Uterus (tissue), 4 donors: ENCODE results near the gene DGUOK. TPM values are rescaled to one million over a fixed set of nuclear protein-coding genes. Genes with fewer than 3 reads are reported as not detected.

ENCODE experiments used
- DNase-seq, 2 donors: peaks; one replicate each; pipeline ENCODE4 v3.0.0-alpha.2; 2019 to 2020
- H3K27ac ChIP-seq, 2 donors: fragments of 200-600 bp; sonication (generic); 1 replicate in 1 of 2; 2 replicates in 1 of 2; pipeline ENCODE4 v1.5.1; 2016 to 2018
- H3K27me3 ChIP-seq, 2 donors: fragments of 200-600 bp; sonication (generic); one replicate each; pipeline ENCODE4 v1.5.1; 2018 to 2019; ENCODE audit warnings: control low read depth in 1 of 2
- H3K36me3 ChIP-seq, 2 donors: fragments of 200-600 bp; sonication (generic); one replicate each; pipeline ENCODE4 v1.5.1; 2019; ENCODE audit warnings: control low read depth in 1 of 2
- H3K4me1 ChIP-seq, 2 donors: fragments of 200-600 bp; sonication (generic); one replicate each; pipeline ENCODE4 v1.5.1; 2018 to 2019; ENCODE audit warnings: control low read depth in 1 of 2
- H3K4me3 ChIP-seq, 2 donors: fragments of 200-600 bp; sonication (generic); 1 replicate in 1 of 2; 2 replicates in 1 of 2; pipeline ENCODE4 v1.5.1; 2018 to 2019; ENCODE audit warnings: mild to moderate bottlenecking in 1 of 2
- H3K9me3 ChIP-seq, 2 donors: fragments of 200-600 bp; sonication (generic); one replicate each; pipeline ENCODE4 v1.5.1; 2019; ENCODE audit warnings: control low read depth in 1 of 2
- POLR2A ChIP-seq, 2 donors: fragments of 450-650 bp; IDR thresholded peaks; one replicate each; pipeline ENCODE4 v1.6.1; 2016; ENCODE audit warnings: antibody characterized with exemption in 2 of 2, mild to moderate bottlenecking in 1 of 2, moderate library complexity in 1 of 2
- intact Hi-C: fragments of 100-400 bp; cut with DNase I; formaldehyde crosslinking; loops from one replicate; pipeline ENCODE4 v1.15.1; 2023; ENCODE audit warnings: low total_unique reads
- total RNA-seq, 4 donors: library from RNA; depleted of rRNA in 3 of 4; stranded (reverse); fragments of >200 nt in 3 of 4; gene quantifications; one replicate each; pipeline versions ENCODE4 v1.1.0 to v1.2.4, GENCODE V29; 2014 to 2023
- TF ChIP-seq, protein P1 (sequence below), 4 experiments: fragments of 200-600 bp in 2 of 4; fragments of 450-650 bp in 2 of 4; sonication (generic) in 2 of 4; IDR thresholded peaks; one replicate each; pipeline ENCODE4 v1.5.1; 2016 to 2019; ENCODE audit warnings: antibody characterized with exemption in 4 of 4, mild to moderate bottlenecking in 2 of 4, moderate library complexity in 1 of 4
- donor health status: DM: yes; HTN: yes; CAD: no.

The DGUOK gene
- total RNA-seq, 4 donors from 2014 or later: 43.6 to 128 (median 58.6) TPM

DNA sequence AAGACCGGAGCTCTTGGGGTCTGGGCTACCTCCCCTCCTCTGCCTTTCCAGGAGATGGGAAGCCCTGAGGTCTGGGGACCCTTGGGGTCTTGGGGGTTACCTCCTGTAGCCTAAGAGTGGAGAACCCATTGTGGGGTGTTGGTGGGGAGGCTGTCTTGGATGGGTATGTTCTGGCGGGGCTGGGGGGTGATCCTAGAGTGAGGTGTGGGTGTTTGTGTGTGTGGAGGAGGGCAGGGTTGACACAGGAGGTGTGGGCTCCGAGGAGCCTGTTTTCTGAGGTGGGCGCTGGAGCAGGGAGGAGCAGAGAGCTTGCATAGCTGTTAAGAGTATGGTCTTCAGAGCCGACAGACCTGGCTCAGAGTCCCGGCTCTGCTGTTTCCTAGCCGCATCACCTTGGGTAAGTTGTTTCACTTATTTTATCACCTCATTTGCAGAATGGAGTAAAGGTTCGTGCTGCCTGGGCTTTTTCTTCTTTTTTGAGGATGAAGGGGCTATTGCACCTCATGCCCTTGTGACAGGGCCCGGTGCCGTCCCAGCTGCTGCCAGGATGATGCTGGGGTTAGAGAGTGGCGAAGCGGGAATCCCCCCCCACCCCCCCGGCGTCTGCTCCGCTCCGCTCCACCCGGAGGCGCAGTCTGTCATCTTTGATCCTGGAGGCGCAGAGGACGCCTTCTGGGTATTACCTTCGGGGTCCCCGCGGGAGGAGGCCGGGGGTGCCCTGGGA, 75.3 kb downstream of the DGUOK start:
- intact Hi-C loops: loop anchor here (10.0 kb wide), 1 partner anchor 67 kb away; no protein-coding TSS in a partner anchor
- H3K4me3 ChIP-seq: peak overlapping the region; percentile 55 to 59
- H3K27ac ChIP-seq: peak overlapping the region; percentile 60 to 75
- no peaks in the 10 kb centered on the region for H3K36me3 ChIP-seq
- no peak for DNase-seq
- H3K4me1 ChIP-seq: peaks cover 0 to 27% of the 10 kb centered on the region in 2 donors
- no peaks in the 10 kb centered on the region for H3K27me3 ChIP-seq
- no peaks in the 10 kb centered on the region for H3K9me3 ChIP-seq
- no peak for TF ChIP-seq POLR2A (IDR thresholded peaks at IDR 0.05)
- TF ChIP-seq, protein P1, sequence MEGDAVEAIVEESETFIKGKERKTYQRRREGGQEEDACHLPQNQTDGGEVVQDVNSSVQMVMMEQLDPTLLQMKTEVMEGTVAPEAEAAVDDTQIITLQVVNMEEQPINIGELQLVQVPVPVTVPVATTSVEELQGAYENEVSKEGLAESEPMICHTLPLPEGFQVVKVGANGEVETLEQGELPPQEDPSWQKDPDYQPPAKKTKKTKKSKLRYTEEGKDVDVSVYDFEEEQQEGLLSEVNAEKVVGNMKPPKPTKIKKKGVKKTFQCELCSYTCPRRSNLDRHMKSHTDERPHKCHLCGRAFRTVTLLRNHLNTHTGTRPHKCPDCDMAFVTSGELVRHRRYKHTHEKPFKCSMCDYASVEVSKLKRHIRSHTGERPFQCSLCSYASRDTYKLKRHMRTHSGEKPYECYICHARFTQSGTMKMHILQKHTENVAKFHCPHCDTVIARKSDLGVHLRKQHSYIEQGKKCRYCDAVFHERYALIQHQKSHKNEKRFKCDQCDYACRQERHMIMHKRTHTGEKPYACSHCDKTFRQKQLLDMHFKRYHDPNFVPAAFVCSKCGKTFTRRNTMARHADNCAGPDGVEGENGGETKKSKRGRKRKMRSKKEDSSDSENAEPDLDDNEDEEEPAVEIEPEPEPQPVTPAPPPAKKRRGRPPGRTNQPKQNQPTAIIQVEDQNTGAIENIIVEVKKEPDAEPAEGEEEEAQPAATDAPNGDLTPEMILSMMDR (IDR thresholded peaks at IDR 0.05): no peak

DNA sequence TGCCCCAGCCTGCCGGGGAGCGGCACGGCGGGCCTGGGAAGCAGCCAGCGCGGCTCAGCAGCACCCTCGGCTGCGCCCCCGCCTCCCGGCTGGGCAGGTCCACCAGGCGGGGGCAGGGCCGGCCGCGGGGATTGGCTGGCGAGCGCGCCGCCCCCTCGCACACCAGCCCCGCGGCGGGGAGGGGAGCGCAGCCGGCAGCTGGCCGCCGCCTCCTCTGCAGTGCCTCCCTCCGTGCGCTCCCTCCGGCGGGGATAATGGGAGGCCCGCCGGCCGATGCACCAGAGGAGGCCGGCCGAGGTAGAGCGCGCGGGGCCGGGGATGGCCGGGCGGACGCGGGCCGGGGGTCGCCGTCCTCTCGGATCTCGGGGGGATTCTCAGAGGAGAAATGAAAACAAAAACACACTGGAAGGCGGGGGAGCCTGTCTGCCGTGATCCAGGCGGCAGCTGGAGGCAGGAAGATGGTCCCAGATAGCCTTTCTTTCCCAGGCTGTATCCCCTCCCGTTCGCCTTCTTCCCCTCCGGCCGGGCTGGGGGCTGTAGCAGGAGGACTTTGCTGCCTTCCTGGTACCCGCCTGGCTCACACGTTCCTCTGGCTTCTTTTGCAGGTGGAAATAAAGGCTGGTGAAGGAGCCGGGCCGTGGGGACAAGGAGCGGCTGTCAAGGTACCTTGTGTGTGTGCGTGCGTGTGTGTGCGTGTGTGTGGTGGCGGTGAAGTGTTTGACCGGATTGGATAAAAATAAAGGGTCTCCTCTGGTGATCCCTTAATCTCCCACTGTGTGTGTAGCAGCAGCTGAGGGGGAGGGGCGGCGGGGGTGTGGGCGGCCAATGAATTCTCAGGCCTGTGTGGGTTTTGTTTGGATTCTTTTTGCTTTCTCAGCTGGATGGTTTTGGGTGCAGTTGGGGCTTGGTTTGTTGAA, 76.1 kb downstream of the DGUOK start:
- intact Hi-C loops: loop anchor here (10.0 kb wide), 1 partner anchor 68 kb away; no protein-coding TSS in a partner anchor

DNA sequence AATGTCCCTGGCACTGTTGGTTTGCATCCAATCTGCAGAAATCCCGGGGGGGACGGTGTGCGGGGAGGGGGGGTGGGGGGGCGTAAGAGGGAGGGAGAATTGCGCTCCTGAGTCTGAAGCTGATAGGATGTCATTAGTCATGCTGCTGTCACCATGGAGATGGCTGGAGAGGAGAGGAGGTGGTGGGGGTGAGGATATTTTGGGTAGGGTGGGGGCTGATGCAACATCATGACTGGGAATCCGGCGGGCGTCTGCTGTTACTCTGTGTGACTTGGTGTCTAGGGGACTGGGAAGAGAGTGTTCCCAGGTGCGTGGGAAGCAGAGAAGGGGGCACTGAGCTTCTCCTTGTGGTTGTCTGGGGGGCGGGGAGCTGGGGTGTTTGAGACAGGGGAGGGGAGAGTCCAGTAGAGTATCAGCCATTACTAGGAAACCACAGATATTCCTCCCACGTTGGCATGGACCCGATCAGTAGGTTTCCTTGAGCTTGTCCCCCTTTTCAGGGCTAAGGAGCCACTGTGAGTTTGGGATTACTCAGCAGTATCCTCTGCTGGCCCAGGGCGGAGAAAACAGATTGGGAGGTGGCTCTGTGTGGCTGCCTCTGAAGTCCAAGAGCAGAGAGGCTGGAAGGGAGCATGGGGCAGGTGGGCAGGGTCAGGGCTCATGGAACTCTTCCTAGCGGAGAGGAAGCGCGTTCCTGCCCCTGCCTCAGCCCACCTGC, 77.0 kb downstream of the DGUOK start:
- H3K4me3 ChIP-seq: peak overlapping the region in 1 of 2 donors; percentile 55
- intact Hi-C loops: loop anchor here (10.0 kb wide), 1 partner anchor 69 kb away; no protein-coding TSS in a partner anchor
- TF ChIP-seq, protein P1 (IDR thresholded peaks at IDR 0.05): no peak
- no peak for TF ChIP-seq POLR2A (IDR thresholded peaks at IDR 0.05)
- H3K27me3 ChIP-seq: no peaks in the 10 kb centered on the region
- H3K9me3 ChIP-seq: no peaks in the 10 kb centered on the region
- H3K36me3 ChIP-seq: no peaks in the 10 kb centered on the region
- peaks cover 0 to 28% of the 10 kb centered on the region in 2 donors for H3K4me1 ChIP-seq
- peak; percentile 35 to 62 for DNase-seq
- no peak overlapping the region for H3K27ac ChIP-seq

More for the DNA sequence above, 76.1 kb downstream of the DGUOK start:
- DNase-seq: peak; percentile 77 to 82
- no peaks in the 10 kb centered on the region for H3K36me3 ChIP-seq
- H3K4me1 ChIP-seq: peaks cover 0 to 27% of the 10 kb centered on the region in 2 donors
- peak overlapping the region; percentile 60 to 75 for H3K27ac ChIP-seq
- peak overlapping the region; percentile 55 to 59 for H3K4me3 ChIP-seq
- H3K27me3 ChIP-seq: no peaks in the 10 kb centered on the region
- TF ChIP-seq, protein P1 (IDR thresholded peaks at IDR 0.05): peak in 2 of 4 experiments; percentile 29 to 50
- peak; percentile 75 to 87 for TF ChIP-seq POLR2A (IDR thresholded peaks at IDR 0.05)
- H3K9me3 ChIP-seq: no peaks in the 10 kb centered on the region

DNA sequence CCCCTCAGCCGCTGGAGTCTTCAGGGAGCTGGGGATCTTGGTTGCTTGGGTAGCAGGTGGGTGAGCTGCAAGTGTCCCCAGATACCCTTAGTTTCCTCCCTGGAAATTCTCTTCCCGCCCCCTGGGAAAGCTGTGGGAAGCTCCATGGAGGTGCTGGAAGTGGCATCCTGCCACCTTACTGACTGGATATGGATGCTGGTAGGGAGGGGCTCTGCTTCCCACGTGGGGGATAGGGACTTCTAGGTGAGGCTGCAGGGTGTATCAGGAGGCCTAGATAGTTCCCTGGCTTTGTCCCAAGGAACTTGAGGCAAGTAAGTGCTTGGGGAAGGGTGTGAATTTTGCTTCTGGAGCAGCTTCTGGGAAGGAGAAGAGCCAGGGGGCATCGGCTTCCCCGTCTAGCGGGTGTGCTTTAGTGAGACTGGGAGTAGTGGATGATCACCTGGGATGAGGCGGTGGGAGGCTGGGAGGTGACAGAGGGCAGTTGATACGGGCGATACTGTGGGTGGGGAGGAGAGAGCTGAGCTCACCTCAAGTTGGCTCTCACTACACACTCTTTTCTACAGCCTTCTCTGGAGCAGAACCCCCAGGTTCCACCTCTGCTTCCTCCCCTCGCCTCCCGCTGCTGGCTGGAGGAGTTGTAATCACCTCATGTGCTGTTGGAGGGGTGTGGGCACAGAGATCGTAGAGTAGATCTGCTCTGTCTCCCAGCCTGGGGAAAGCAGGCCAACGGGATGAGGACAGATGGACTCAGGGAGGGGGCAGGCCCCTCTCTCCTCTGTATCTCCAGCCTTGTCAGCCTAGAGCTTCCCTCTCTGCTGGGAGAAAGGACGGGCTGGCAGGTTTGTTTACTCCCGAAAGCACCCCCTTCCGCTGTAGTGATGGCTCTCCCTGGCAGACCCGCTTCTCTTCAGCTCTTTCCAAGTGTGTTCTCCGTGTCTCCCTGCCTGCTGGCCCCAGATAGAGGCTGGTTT, 77.8 kb downstream of the DGUOK start:
- no peaks in the 10 kb centered on the region for H3K9me3 ChIP-seq
- peaks cover 0 to 36% of the 10 kb centered on the region in 2 donors for H3K4me1 ChIP-seq
- no peak overlapping the region for H3K4me3 ChIP-seq
- TF ChIP-seq, protein P1 (IDR thresholded peaks at IDR 0.05): no peak
- no peak for TF ChIP-seq POLR2A (IDR thresholded peaks at IDR 0.05)
- intact Hi-C loops: loop anchor here (10.0 kb wide), 1 partner anchor 70 kb away; no protein-coding TSS in a partner anchor
- no peaks in the 10 kb centered on the region for H3K36me3 ChIP-seq
- no peak overlapping the region for H3K27ac ChIP-seq
- no peaks in the 10 kb centered on the region for H3K27me3 ChIP-seq
- DNase-seq: no peak
